ENCODE measurements around the gene PLVAP.

Gene PLVAP

GRCh38 chr19:17357724-17358123 lies 19.4 kb downstream of the PLVAP start:
- no peak for TF ChIP-seq CTCF (IDR thresholded peaks at IDR 0.05; ENCODE audit: insufficient read depth, low read length, poor library complexity, severe bottlenecking)
- Histone ChIP-seq H3K36me3 (ENCODE audit: control insufficient read depth, insufficient read depth, low read length) (no peaks in the 10 kb centered on the region), H3K4me3 (replicated peaks; ENCODE audit: low read depth, low read length) (no peak overlapping the region), H3K27me3 (replicated peaks; ENCODE audit: control insufficient read depth, insufficient read depth, low read length) (no peaks in the 10 kb centered on the region)
- DNase-seq (ENCODE audit: extremely low read depth, insufficient read length), result no peak

GRCh38 chr19:17357078-17357666 lies 20.0 kb downstream of the PLVAP start:
- Histone ChIP-seq H3K36me3 (ENCODE audit: control insufficient read depth, insufficient read depth, low read length) (no peaks in the 10 kb centered on the region), H3K27me3 (replicated peaks; ENCODE audit: control insufficient read depth, insufficient read depth, low read length) (no peaks in the 10 kb centered on the region), H3K4me3 (replicated peaks; ENCODE audit: low read depth, low read length) (no peak overlapping the region)
- TF ChIP-seq CTCF (IDR thresholded peaks at IDR 0.05; ENCODE audit: insufficient read depth, low read length, poor library complexity, severe bottlenecking), result no peak
- DNase-seq (ENCODE audit: extremely low read depth, insufficient read length), result no peak

GRCh38 chr19:17353386-17353785 lies 23.8 kb downstream of the PLVAP start:
- DNase-seq (ENCODE audit: extremely low read depth, insufficient read length), result no peak
- Histone ChIP-seq H3K4me3 (replicated peaks; ENCODE audit: low read depth, low read length) (no peak overlapping the region), H3K36me3 (ENCODE audit: control insufficient read depth, insufficient read depth, low read length) (no peaks in the 10 kb centered on the region), H3K27me3 (replicated peaks; ENCODE audit: control insufficient read depth, insufficient read depth, low read length) (no peaks in the 10 kb centered on the region)
- no peak for TF ChIP-seq CTCF (IDR thresholded peaks at IDR 0.05; ENCODE audit: insufficient read depth, low read length, poor library complexity, severe bottlenecking)

- H3K27me3 ChIP-seq (replicated peaks; ENCODE audit: control insufficient read depth, insufficient read depth, low read length), result no peaks in the 10 kb centered on the region
- H3K36me3 ChIP-seq (ENCODE audit: control insufficient read depth, insufficient read depth, low read length), result no peaks in the 10 kb centered on the region
- H3K4me3 ChIP-seq (replicated peaks; ENCODE audit: low read depth, low read length), result no peak overlapping the region
- DNase-seq (ENCODE audit: extremely low read depth, insufficient read length), result no peak
- no peak for TF ChIP-seq CTCF (IDR thresholded peaks at IDR 0.05; ENCODE audit: insufficient read depth, low read length, poor library complexity, severe bottlenecking)
Observed at GRCh38 chr19:17352608-17353280, 24.4 kb downstream of the PLVAP start.

- no peak for DNase-seq (ENCODE audit: extremely low read depth, insufficient read length)
- Histone ChIP-seq H3K36me3 (ENCODE audit: control insufficient read depth, insufficient read depth, low read length) (no peaks in the 10 kb centered on the region), H3K27me3 (replicated peaks; ENCODE audit: control insufficient read depth, insufficient read depth, low read length) (no peaks in the 10 kb centered on the region), H3K4me3 (replicated peaks; ENCODE audit: low read depth, low read length) (no peak overlapping the region)
- no peak for TF ChIP-seq CTCF (IDR thresholded peaks at IDR 0.05; ENCODE audit: insufficient read depth, low read length, poor library complexity, severe bottlenecking)
Observed at GRCh38 chr19:17351815-17352435, 25.2 kb downstream of the PLVAP start.

Measured in GM06990 (cell line).